ENCODE results near the gene EIF5A. TPM values are rescaled to one million over a fixed set of nuclear protein-coding genes. Genes with fewer than 3 reads are reported as not detected.

EIF5A gene
- total and polyA plus RNA-seq, 2 donors (not counting 3 experiments of a cell fraction or from before 2014, with no cell fraction given), result 650 to 859 TPM

- ChIA-PET CTCF (interaction anchor here (1.9 kb wide), 1 partner anchor 12 kb away, joined by 4 read pairs; the partner anchor contains the start of gene SLC2A4), POLR2A (no interaction called here)
- Histone ChIP-seq H3K4me1 (ENCODE audit: control insufficient read depth, extremely low read depth, insufficient read depth, low read length) (peaks cover 8% of the 10 kb centered on the region), H2AFZ (ENCODE audit: low read depth, low read length) (peak overlapping the region; percentile 44), H3K4me2 (ENCODE audit: insufficient read depth, low read length) (no peak overlapping the region), H4K20me1 (replicated peaks; ENCODE audit: control insufficient read depth, extremely low read depth, insufficient read depth, low read length) (no peaks in the 10 kb centered on the region), H3K9me3 (replicated peaks; ENCODE audit: control insufficient read depth, insufficient read depth, low read length) (no peaks in the 10 kb centered on the region), H3K9ac (replicated peaks; ENCODE audit: extremely low read depth, insufficient read depth, low read length) (no peak overlapping the region), H3K9me1 (replicated peaks; ENCODE audit: control insufficient read depth, extremely low read depth, insufficient read depth, low read length) (no peaks in the 10 kb centered on the region), H3K79me2 (ENCODE audit: control insufficient read depth, insufficient read depth, low read length) (no peaks in the 10 kb centered on the region), H3K27me3 (ENCODE audit: control insufficient read depth in 2 of 2, insufficient read depth in 2 of 2, low read length in 2 of 2) (peaks cover 16 to 28% of the 10 kb centered on the region in 2 experiments), H3K4me3 (replicated peaks in 1 of 3; ENCODE audit: insufficient read depth in 1 of 3, low read depth in 1 of 3, low read length in 3 of 3) (no peak overlapping the region), H3K36me3 (ENCODE audit: control insufficient read depth in 2 of 2, extremely low read depth in 1 of 2, insufficient read depth in 2 of 2, low read length in 2 of 2) (no peaks in the 10 kb centered on the region), H3K27ac (ENCODE audit: insufficient read depth, low read depth, low read length) (no peak overlapping the region)
- intact Hi-C loops (cut with micrococcal nuclease) (no loop called here), dilution Hi-C loops (cut with MboI; ENCODE audit: extremely low pct_ligation_motif_present, low sequenced_read_pairs) (no loop called here)
- DNase-seq (ENCODE audit: low read depth, low spot score), result no peak
- TF ChIP-seq FOS (IDR thresholded peaks at IDR 0.05; ENCODE audit: borderline replicate concordance, insufficient read depth, low read length) (no peak), EZH2 (IDR thresholded peaks at IDR 0.05; ENCODE audit: borderline replicate concordance, low read depth, low read length, severe bottlenecking) (peak; percentile 76), POLR2A (IDR thresholded peaks at IDR 0.05; ENCODE audit: low read depth, low read length) (no peak)
- no TSS peak for BruUV-seq (replicated peaks)
- FAIRE-seq, result no peak
Observed at GRCh38 chr17:7293816-7294613, 13.4 kb upstream of the EIF5A start.

- H3K9me1 ChIP-seq (replicated peaks; ENCODE audit: control insufficient read depth, extremely low read depth, insufficient read depth, low read length), result no peaks in the 10 kb centered on the region
- H3K4me3 ChIP-seq (replicated peaks in 1 of 3; ENCODE audit: insufficient read depth in 1 of 3, low read depth in 1 of 3, low read length in 3 of 3), result no peak within 1 kb of the TSS
- BruUV-seq (replicated peaks), result no TSS peak
- intact Hi-C loops (cut with micrococcal nuclease) (loop anchor here (5.0 kb wide), 1 partner anchor 157 kb away; no protein-coding TSS in a partner anchor), dilution Hi-C loops (cut with MboI; ENCODE audit: extremely low pct_ligation_motif_present, low sequenced_read_pairs) (no loop called here)
- no peaks in the 10 kb centered on the region for H4K20me1 ChIP-seq (replicated peaks; ENCODE audit: control insufficient read depth, extremely low read depth, insufficient read depth, low read length)
- H2AFZ ChIP-seq (ENCODE audit: low read depth, low read length), result peak within 1 kb of the TSS; percentile 44
- peaks cover 8% of the 10 kb centered on the region for H3K4me1 ChIP-seq (ENCODE audit: control insufficient read depth, extremely low read depth, insufficient read depth, low read length)
- FAIRE-seq (no peak), DNase-seq (ENCODE audit: low read depth, low spot score) (peak; percentile 45)
- TF ChIP-seq JUN (IDR thresholded peaks at IDR 0.05; ENCODE audit: borderline replicate concordance, insufficient read depth, insufficient read length, low read depth) (no peak), EZH2 (IDR thresholded peaks at IDR 0.05; ENCODE audit: borderline replicate concordance, low read depth, low read length, severe bottlenecking) (no peak), CTCF (IDR thresholded peaks at IDR 0.05; ENCODE audit: extremely low read depth in 1 of 2, insufficient read depth in 1 of 2, low read depth in 1 of 2, low read length in 2 of 2) (no peak), POLR2A (IDR thresholded peaks at IDR 0.05; ENCODE audit: low read depth, low read length) (no peak), GATA2 (IDR thresholded peaks at IDR 0.05; ENCODE audit: insufficient read depth, insufficient read length, low read depth, low read length) (no peak)
- H3K36me3 ChIP-seq (ENCODE audit: control insufficient read depth in 2 of 2, extremely low read depth in 1 of 2, insufficient read depth in 2 of 2, low read length in 2 of 2), result no peaks in the 10 kb centered on the region
- no peak within 1 kb of the TSS for H3K4me2 ChIP-seq (ENCODE audit: insufficient read depth, low read length)
- no peak within 1 kb of the TSS for H3K27ac ChIP-seq (ENCODE audit: insufficient read depth, low read depth, low read length)
- H3K79me2 ChIP-seq (ENCODE audit: control insufficient read depth, insufficient read depth, low read length), result no peaks in the 10 kb centered on the region
- ChIA-PET CTCF (no interaction called here), POLR2A (no interaction called here)
- no peak within 1 kb of the TSS for H3K9ac ChIP-seq (replicated peaks; ENCODE audit: extremely low read depth, insufficient read depth, low read length)
- no peaks in the 10 kb centered on the region for H3K9me3 ChIP-seq (replicated peaks; ENCODE audit: control insufficient read depth, insufficient read depth, low read length)
- peaks cover 16 to 28% of the 10 kb centered on the region in 2 experiments for H3K27me3 ChIP-seq (ENCODE audit: control insufficient read depth in 2 of 2, insufficient read depth in 2 of 2, low read length in 2 of 2)
Observed at GRCh38 chr17:7294614-7295153, 12.7 kb upstream of the EIF5A start, which contains the start of gene YBX2. Gene YBX2, minus strand, starts transcription at chr17:7294639. Its CDS starts 139 bp downstream, at chr17:7294500.

Measured in endothelial cell of umbilical vein (primary cell).